Gastroesophageal sphincter (tissue), 4 donors: Measurements from ENCODE around the gene TCEAL1. TPM values are rescaled to one million over a fixed set of nuclear protein-coding genes. Genes with fewer than 3 reads are reported as not detected.

Experiments
- ATAC-seq: fragments of 150-250 bp; one replicate; pipeline ENCODE4 v1.9.1; 2016; ENCODE audit warnings: mild to moderate bottlenecking, moderate library complexity
- H3K27ac ChIP-seq, 4 donors: fragments of 200-600 bp; sonication (generic) in 3 of 4; 1 replicate in 3 of 4; 2 replicates in 1 of 4; pipeline ENCODE4 v1.5.1; 2016 to 2019
- H3K27me3 ChIP-seq: fragments of 200-600 bp; sonication (generic); one replicate; pipeline ENCODE4 v1.5.1; 2019
- H3K36me3 ChIP-seq, 2 donors: fragments of 200-600 bp; sonication (generic); one replicate each; pipeline ENCODE4 v1.5.1; 2019; ENCODE audit warnings: control low read depth in 1 of 2
- H3K4me1 ChIP-seq, 3 donors: fragments of 200-600 bp; sonication (generic); 1 replicate in 2 of 3; 2 replicates in 1 of 3; pipeline ENCODE4 v1.5.1; 2016 to 2019; ENCODE audit warnings: control low read depth in 2 of 3
- H3K4me3 ChIP-seq, 2 donors: fragments of 200-600 bp; sonication (generic); one replicate each; pipeline ENCODE4 v1.5.1; 2019; ENCODE audit warnings: mild to moderate bottlenecking in 1 of 2, moderate library complexity in 1 of 2
- H3K9me3 ChIP-seq, 3 donors: fragments of 200-600 bp; sonication (generic); one replicate each; pipeline ENCODE4 v1.5.1; 2017 to 2019; ENCODE audit warnings: control low read depth in 2 of 3
- EP300 ChIP-seq: sonication (generic); formaldehyde crosslinking; IDR thresholded peaks from one replicate; pipeline ENCODE4 v1.6.1; 2017; ENCODE audit warnings: antibody characterized with exemption, mild to moderate bottlenecking
- POLR2A ChIP-seq, 2 donors: fragments of 450-650 bp; IDR thresholded peaks; one replicate each; pipeline ENCODE4 v1.6.1; 2017; ENCODE audit warnings: antibody characterized with exemption in 2 of 2, mild to moderate bottlenecking in 2 of 2, moderate library complexity in 1 of 2
- POLR2AphosphoS5 ChIP-seq: sonication (generic); formaldehyde crosslinking; IDR thresholded peaks from one replicate; pipeline ENCODE4 v1.6.1; 2017; ENCODE audit warnings: antibody characterized with exemption
- WGBS, 2 donors: methylation state at CpG; one replicate each; pipeline ENCODE4 v1.1.5; 2018; ENCODE audit warnings: low coverage in 1 of 2; 5-methylcytosine and 5-hydroxymethylcytosine counted together
- total RNA-seq, 4 donors: library from RNA; depleted of rRNA; stranded (reverse); fragments of >200 nt; gene quantifications; one replicate each; pipeline ENCODE4 v1.1.0, GENCODE V29; 2016
- TF ChIP-seq, protein P1 (sequence below), 4 experiments: fragments of 200-600 bp in 2 of 4; fragments of 450-650 bp in 2 of 4; sonication (generic) in 1 of 4; IDR thresholded peaks; one replicate each; pipeline ENCODE4 v1.5.1; 2017 to 2019; ENCODE audit warnings: antibody characterized with exemption in 4 of 4, mild to moderate bottlenecking in 2 of 4, moderate library complexity in 2 of 4

The TCEAL1 gene
- total RNA-seq, 4 donors from 2014 or later, result 177 to 424 (median 237) TPM

DNA sequence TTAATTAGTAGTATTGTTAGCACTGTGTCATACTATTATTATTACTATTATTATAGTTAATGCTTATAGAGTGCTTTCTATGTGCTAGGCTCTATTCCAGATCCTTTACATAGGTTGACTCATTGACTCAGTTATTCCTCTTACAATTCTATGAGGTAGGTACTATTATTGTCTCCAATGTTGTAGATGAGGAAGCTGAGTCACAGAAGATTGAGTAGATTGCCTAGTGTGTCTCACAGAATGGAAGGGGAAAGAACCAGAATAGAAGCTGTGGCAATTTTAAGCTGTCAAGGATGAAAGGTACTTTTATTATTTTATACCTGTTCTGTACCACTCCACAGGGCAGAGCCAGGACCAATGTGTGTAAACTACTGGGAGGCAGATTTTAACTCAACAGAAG is 1.9 kb upstream of the TCEAL1 start:
- no peak for TF ChIP-seq POLR2A (IDR thresholded peaks at IDR 0.05)
- TF ChIP-seq, protein P1, sequence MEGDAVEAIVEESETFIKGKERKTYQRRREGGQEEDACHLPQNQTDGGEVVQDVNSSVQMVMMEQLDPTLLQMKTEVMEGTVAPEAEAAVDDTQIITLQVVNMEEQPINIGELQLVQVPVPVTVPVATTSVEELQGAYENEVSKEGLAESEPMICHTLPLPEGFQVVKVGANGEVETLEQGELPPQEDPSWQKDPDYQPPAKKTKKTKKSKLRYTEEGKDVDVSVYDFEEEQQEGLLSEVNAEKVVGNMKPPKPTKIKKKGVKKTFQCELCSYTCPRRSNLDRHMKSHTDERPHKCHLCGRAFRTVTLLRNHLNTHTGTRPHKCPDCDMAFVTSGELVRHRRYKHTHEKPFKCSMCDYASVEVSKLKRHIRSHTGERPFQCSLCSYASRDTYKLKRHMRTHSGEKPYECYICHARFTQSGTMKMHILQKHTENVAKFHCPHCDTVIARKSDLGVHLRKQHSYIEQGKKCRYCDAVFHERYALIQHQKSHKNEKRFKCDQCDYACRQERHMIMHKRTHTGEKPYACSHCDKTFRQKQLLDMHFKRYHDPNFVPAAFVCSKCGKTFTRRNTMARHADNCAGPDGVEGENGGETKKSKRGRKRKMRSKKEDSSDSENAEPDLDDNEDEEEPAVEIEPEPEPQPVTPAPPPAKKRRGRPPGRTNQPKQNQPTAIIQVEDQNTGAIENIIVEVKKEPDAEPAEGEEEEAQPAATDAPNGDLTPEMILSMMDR (IDR thresholded peaks at IDR 0.05), result no peak
- TF ChIP-seq EP300, result no peak
- TF ChIP-seq POLR2AphosphoS5, result no peak
- H3K36me3 ChIP-seq, result no peaks in the 10 kb centered on the region
- no peaks in the 10 kb centered on the region for H3K9me3 ChIP-seq
- no peaks in the 10 kb centered on the region for H3K27me3 ChIP-seq
- peak overlapping the region in 2 of 4 donors; percentile 89 to 91 for H3K27ac ChIP-seq
- no peak for ATAC-seq
- H3K4me1 ChIP-seq, result peaks cover 0 to 50% (median 0%) of the 10 kb centered on the region in 3 donors
- no peak overlapping the region for H3K4me3 ChIP-seq

DNA sequence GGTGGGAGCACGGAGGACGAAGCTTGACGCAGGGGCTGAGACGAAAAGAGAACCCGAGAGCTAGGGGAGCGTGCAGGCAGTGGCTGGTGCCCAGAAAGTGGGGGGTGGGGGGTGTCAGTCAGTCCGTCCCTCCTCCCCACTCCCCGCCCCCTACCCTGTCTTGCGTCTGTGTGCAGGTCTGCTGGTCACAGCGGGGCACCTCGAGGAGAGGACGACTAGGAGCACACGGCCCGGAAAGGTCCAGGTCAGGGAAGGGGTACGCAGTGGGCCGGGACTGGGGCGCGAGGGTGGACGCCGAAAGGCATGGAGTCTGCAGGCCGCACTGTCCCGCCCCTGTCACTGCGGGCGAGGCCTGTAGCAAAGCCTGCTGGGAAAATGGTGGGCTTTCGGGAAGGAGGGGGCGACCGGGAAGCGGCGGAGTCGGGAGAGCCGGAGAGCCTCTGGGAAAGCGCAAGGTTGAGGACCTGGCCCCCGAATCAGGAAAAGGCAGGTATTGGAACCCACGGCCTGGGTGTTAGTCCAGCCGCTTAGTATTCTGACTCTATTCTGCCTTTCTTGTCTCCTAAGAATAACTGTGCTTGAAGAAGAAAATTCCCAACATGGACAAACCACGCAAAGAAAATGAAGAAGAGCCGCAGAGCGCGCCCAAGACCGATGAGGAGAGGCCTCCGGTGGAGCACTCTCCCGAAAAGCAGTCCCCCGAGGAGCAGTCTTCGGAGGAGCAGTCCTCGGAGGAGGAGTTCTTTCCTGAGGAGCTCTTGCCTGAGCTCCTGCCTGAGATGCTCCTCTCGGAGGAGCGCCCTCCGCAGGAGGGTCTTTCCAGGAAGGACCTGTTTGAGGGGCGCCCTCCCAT is 769 bp downstream of the TCEAL1 start:
- peak; percentile 79 for ATAC-seq
- peak; percentile 23 to 34 for TF ChIP-seq POLR2A (IDR thresholded peaks at IDR 0.05)
- TF ChIP-seq, protein P1 (IDR thresholded peaks at IDR 0.05), result peak in 3 of 4 experiments; percentile 17 to 63 (median 36)
- TF ChIP-seq POLR2AphosphoS5, result peak; percentile 44
- no peak for TF ChIP-seq EP300
- H3K9me3 ChIP-seq, result no peaks in the 10 kb centered on the region

DNA sequence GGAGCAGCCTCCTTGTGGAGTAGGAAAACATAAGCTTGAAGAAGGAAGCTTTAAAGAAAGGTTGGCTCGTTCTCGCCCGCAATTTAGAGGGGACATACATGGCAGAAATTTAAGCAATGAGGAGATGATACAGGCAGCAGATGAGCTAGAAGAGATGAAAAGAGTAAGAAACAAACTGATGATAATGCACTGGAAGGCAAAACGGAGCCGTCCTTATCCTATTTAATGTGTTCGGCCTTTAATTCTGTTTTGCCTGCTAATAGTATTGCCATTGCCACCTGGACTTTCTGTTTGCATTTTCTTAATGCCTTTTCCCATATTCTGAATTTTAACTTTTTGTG is 1.4 kb downstream of the TCEAL1 start:
- TF ChIP-seq POLR2AphosphoS5 (no peak), EP300 (no peak), POLR2A (IDR thresholded peaks at IDR 0.05) (no peak)
- TF ChIP-seq, protein P1 (IDR thresholded peaks at IDR 0.05), result no peak

More for the DNA sequence above, 769 bp downstream of the TCEAL1 start:
- H3K4me1 ChIP-seq, result peaks cover 0 to 46% (median 0%) of the 10 kb centered on the region in 3 donors
- WGBS, 2 donors, result 3 to 13% methylated on average over 8 to 21 of the region's 49 CpGs
- H3K27ac ChIP-seq, result peak overlapping the region; percentile 85 to 91 (median 89)
- no peaks in the 10 kb centered on the region for H3K27me3 ChIP-seq
- H3K36me3 ChIP-seq, result no peaks in the 10 kb centered on the region
- H3K4me3 ChIP-seq, result peak overlapping the region; percentile 68 to 70

DNA sequence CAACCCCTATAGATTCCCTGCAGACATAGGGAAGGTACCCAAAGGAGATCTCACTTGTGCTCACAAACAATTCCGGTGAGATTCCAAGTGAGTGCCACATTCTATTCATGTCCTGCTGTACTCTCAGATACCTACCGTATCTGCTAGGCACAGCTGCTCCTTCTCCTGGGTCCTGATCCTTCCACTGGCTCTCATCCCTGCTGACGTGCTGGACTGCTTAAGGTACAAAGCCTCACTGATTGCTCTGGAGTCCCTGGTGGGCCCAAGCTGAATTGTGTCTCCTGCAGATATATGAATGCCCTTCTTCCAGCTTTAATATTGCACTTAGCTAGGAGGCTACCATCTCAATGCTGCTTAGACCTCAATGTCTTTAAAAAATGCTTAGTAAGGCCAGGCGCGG is 2.4 kb downstream of the TCEAL1 start:
- no CpG with 5 or more reads among the region's 5 CpGs for WGBS, 2 donors
- Histone ChIP-seq H3K27me3 (no peaks in the 10 kb centered on the region), H3K4me3 (peak overlapping the region; percentile 68 to 70), H3K27ac (peak overlapping the region in 2 of 4 donors; percentile 19 to 51), H3K9me3 (no peaks in the 10 kb centered on the region), H3K4me1 (peaks cover 0 to 33% (median 0%) of the 10 kb centered on the region in 3 donors), H3K36me3 (no peaks in the 10 kb centered on the region)
- ATAC-seq, result no peak
- no peak for TF ChIP-seq POLR2A (IDR thresholded peaks at IDR 0.05)
- TF ChIP-seq POLR2AphosphoS5, result no peak
- TF ChIP-seq, protein P1 (IDR thresholded peaks at IDR 0.05), result no peak
- TF ChIP-seq EP300, result no peak

More for the DNA sequence above, 1.4 kb downstream of the TCEAL1 start:
- ATAC-seq, result no peak
- Histone ChIP-seq H3K4me1 (peaks cover 0 to 43% (median 0%) of the 10 kb centered on the region in 3 donors), H3K36me3 (no peaks in the 10 kb centered on the region), H3K4me3 (peak overlapping the region; percentile 68 to 70), H3K9me3 (no peaks in the 10 kb centered on the region), H3K27me3 (no peaks in the 10 kb centered on the region), H3K27ac (peak overlapping the region; percentile 85 to 91 (median 89))
- 4 to 5% methylated on average over 3 to 6 of the region's 6 CpGs for WGBS, 2 donors

DNA sequence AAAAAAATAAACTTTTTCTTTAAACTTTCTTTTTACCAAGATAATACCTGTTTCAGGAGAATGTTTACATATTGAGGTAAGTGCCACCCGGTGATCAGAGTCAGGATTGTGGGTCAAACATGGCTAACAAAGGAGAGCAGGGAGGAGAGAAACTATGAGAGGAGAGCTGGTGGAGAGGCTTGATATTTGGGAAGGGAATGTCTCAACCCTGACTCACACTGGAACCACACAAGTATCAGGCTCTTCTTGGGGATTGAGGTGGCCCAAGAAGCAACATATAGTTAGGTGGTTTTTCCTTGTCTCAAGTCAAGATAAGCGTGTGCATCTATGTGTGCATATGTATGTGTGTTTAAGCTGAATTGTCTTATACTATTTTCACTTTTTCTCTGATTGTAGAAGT is 6.7 kb downstream of the TCEAL1 start:
- no peak for ATAC-seq

More for the DNA sequence above, 6.7 kb downstream of the TCEAL1 start:
- Histone ChIP-seq H3K27ac (no peak overlapping the region), H3K4me1 (peaks cover 0 to 14% (median 0%) of the 10 kb centered on the region in 3 donors), H3K27me3 (no peaks in the 10 kb centered on the region), H3K9me3 (no peaks in the 10 kb centered on the region), H3K36me3 (no peaks in the 10 kb centered on the region), H3K4me3 (no peak overlapping the region)
- no peak for TF ChIP-seq POLR2AphosphoS5
- TF ChIP-seq, protein P1 (IDR thresholded peaks at IDR 0.05), result no peak
- TF ChIP-seq EP300, result no peak
- TF ChIP-seq POLR2A (IDR thresholded peaks at IDR 0.05), result no peak
- WGBS, 2 donors, result 53 to 89% methylated on average over 1 to 2 of the region's 2 CpGs
